PC-9 (cell line): ENCODE measurements around the gene ZFR2. TPM values are rescaled to one million over a fixed set of nuclear protein-coding genes. Genes with fewer than 3 reads are reported as not detected.

Experiments used
- BruUV-seq: library from RNA; stranded (reverse); fragments of 400-500 nt; replicated peaks from 2 replicates; lab custom pipeline; 2021; lab: Mats Ljungman, UMichigan
- CTCF ChIA-PET: fragments of 300-600 bp; sonication (Branson Sonifier 250); formaldehyde crosslinking; loops from one replicate; lab custom pipeline; 2022; ENCODE audit warnings: antibody characterized with exemption; lab: Charles Lee
- POLR2A ChIA-PET: fragments of 300-600 bp; sonication (Branson Sonifier 250); formaldehyde crosslinking; loops from one replicate; lab custom pipeline; 2022; ENCODE audit warnings: antibody characterized with exemption; ENCODE audit not compliant: unreplicated experiment; lab: Charles Lee
- DNase-seq, 2 experiments: peaks; one replicate each; pipeline versions ENCODE4 v3.0.0 to v3.0.0-alpha.2; 2015 to 2022; ENCODE audit warnings: mixed read lengths in 1 of 2
- H2AFZ ChIP-seq: fragments of 200-600 bp; sonication (generic); 2 replicates; pipeline ENCODE4 v1.8.1; 2017; ENCODE audit warnings: antibody characterized with exemption
- H3F3A ChIP-seq: fragments of 200-600 bp; sonication (generic); 2 replicates; pipeline ENCODE4 v1.8.1; 2017; ENCODE audit warnings: antibody characterized with exemption, mild to moderate bottlenecking, low read depth; ENCODE audit not compliant: insufficient read depth
- H3K27ac ChIP-seq: fragments of 200-600 bp; sonication (generic); 2 replicates; pipeline ENCODE4 v1.6.1; 2016; ENCODE audit warnings: mixed run types
- H3K27me3 ChIP-seq: fragments of 200-600 bp; sonication (generic); 2 replicates; pipeline ENCODE4 v1.6.1; 2016; ENCODE audit warnings: low read depth, mixed run types; ENCODE audit not compliant: insufficient read depth
- H3K36me3 ChIP-seq: fragments of 200-600 bp; sonication (generic); 2 replicates; pipeline ENCODE4 v1.6.1; 2016; ENCODE audit warnings: low read depth, mixed run types
- H3K4me1 ChIP-seq: fragments of 200-600 bp; sonication (generic); replicated peaks from 2 replicates; pipeline ENCODE4 v1.6.1; 2016; ENCODE audit warnings: mixed run types; ENCODE audit not compliant: insufficient read depth
- H3K4me2 ChIP-seq: fragments of 200-600 bp; sonication (generic); 2 replicates; pipeline ENCODE4 v1.6.1; 2017; ENCODE audit warnings: mixed run types
- H3K4me3 ChIP-seq: fragments of 200-600 bp; sonication (generic); 2 replicates; pipeline ENCODE4 v1.6.1; 2016; ENCODE audit warnings: mixed run types
- H3K79me2 ChIP-seq: fragments of 200-600 bp; sonication (generic); 2 replicates; pipeline ENCODE4 v1.6.1; 2017; ENCODE audit warnings: low read depth, mixed run types
- H3K9me2 ChIP-seq: fragments of 200-600 bp; sonication (generic); 2 replicates; pipeline ENCODE4 v1.8.1; 2017; ENCODE audit warnings: mild to moderate bottlenecking; ENCODE audit not compliant: insufficient read depth
- H3K9me3 ChIP-seq: fragments of 200-600 bp; sonication (generic); 2 replicates; pipeline ENCODE4 v1.8.1; 2016; ENCODE audit warnings: low read depth; ENCODE audit not compliant: insufficient read depth
- H4K20me1 ChIP-seq: fragments of 200-600 bp; sonication (generic); 2 replicates; pipeline ENCODE4 v1.8.1; 2017; ENCODE audit not compliant: insufficient read depth
- CTCF ChIP-seq: fragments of 200-600 bp; sonication (generic); conservative IDR thresholded peaks from 2 replicates; pipeline ENCODE4 v1.6.1; 2017; ENCODE audit warnings: mixed run types, antibody characterized with exemption, mild to moderate bottlenecking, moderate library complexity
- EZH2 ChIP-seq: fragments of 200-600 bp; sonication (generic); IDR thresholded peaks from 2 replicates; pipeline ENCODE4 v1.8.0; 2017; ENCODE audit warnings: antibody characterized with exemption, low read depth
- intact Hi-C: fragments of 100-400 bp; cut with micrococcal nuclease; formaldehyde crosslinking; loops from one replicate; pipeline ENCODE4 v1.10.0; 2022; ENCODE audit not compliant: unreplicated experiment
- total RNA-seq: library from RNA; stranded (reverse); gene quantifications from 2 replicates; pipeline ENCODE4 v1.2.3, GENCODE V29; 2021

ZFR2 gene
- total RNA-seq, 1 experiment from 2014 or later, result not detected

GRCh38 chr19:3813473-3814392, 55.1 kb downstream of the ZFR2 start:
- H2AFZ ChIP-seq, result no peak overlapping the region
- POLR2A ChIA-PET, result no interaction called here
- no peak overlapping the region for H3K4me3 ChIP-seq
- DNase-seq, result no peak
- intact Hi-C loops, result no loop called here
- BruUV-seq, result no TSS peak
- H3K79me2 ChIP-seq, result no peaks in the 10 kb centered on the region
- H3K9me2 ChIP-seq, result no peaks in the 10 kb centered on the region
- TF ChIP-seq EZH2 (no peak), CTCF (no peak)
- no peaks in the 10 kb centered on the region for H3F3A ChIP-seq
- H3K4me1 ChIP-seq, result no peaks in the 10 kb centered on the region
- H3K4me2 ChIP-seq, result no peak overlapping the region
- H3K36me3 ChIP-seq, result no peaks in the 10 kb centered on the region
- no peak overlapping the region for H3K27ac ChIP-seq
- H3K27me3 ChIP-seq, result peaks cover 15% of the 10 kb centered on the region; the same call in 1 of the 2 replicates
- no peaks in the 10 kb centered on the region for H4K20me1 ChIP-seq
- CTCF ChIA-PET, result no interaction called here
- H3K9me3 ChIP-seq, result no peaks in the 10 kb centered on the region

GRCh38 chr19:3810708-3811355, 58.0 kb downstream of the ZFR2 start:
- Histone ChIP-seq H3K79me2 (no peaks in the 10 kb centered on the region), H3K36me3 (no peaks in the 10 kb centered on the region), H4K20me1 (no peaks in the 10 kb centered on the region), H3K4me3 (no peak overlapping the region), H3K27ac (no peak overlapping the region), H2AFZ (no peak overlapping the region), H3K9me3 (no peaks in the 10 kb centered on the region), H3K27me3 (peaks cover 8% of the 10 kb centered on the region; the same call in 1 of the 2 replicates), H3K9me2 (no peaks in the 10 kb centered on the region), H3K4me2 (no peak overlapping the region), H3F3A (peaks cover 4% of the 10 kb centered on the region; the same call in 1 of the 2 replicates), H3K4me1 (no peaks in the 10 kb centered on the region)
- POLR2A ChIA-PET, result no interaction called here
- CTCF ChIA-PET, result no interaction called here
- intact Hi-C loops, result no loop called here
- no peak for DNase-seq
- no TSS peak for BruUV-seq
- no peak for TF ChIP-seq EZH2
- no peak for TF ChIP-seq CTCF

GRCh38 chr19:3809881-3810707, 58.7 kb downstream of the ZFR2 start:
- H3K27ac ChIP-seq, result no peak overlapping the region
- POLR2A ChIA-PET, result no interaction called here
- H3K27me3 ChIP-seq, result peaks cover 8% of the 10 kb centered on the region; the same call in 1 of the 2 replicates
- no peaks in the 10 kb centered on the region for H4K20me1 ChIP-seq
- BruUV-seq, result no TSS peak
- H3F3A ChIP-seq, result peaks cover 4% of the 10 kb centered on the region; the same call in 1 of the 2 replicates
- TF ChIP-seq CTCF (no peak), EZH2 (no peak)
- H3K4me2 ChIP-seq, result no peak overlapping the region
- CTCF ChIA-PET, result no interaction called here
- no peaks in the 10 kb centered on the region for H3K9me2 ChIP-seq
- no peak for DNase-seq
- no peaks in the 10 kb centered on the region for H3K4me1 ChIP-seq
- intact Hi-C loops, result no loop called here
- H3K4me3 ChIP-seq, result no peak overlapping the region
- H3K79me2 ChIP-seq, result no peaks in the 10 kb centered on the region
- no peaks in the 10 kb centered on the region for H3K9me3 ChIP-seq
- H3K36me3 ChIP-seq, result no peaks in the 10 kb centered on the region
- H2AFZ ChIP-seq, result no peak overlapping the region
